HepG2 (cell line): ENCODE data around the gene B4GALT1. TPM values are rescaled to one million over a fixed set of nuclear protein-coding genes. Genes with fewer than 3 reads are reported as not detected.

Experiments
- ATAC-seq: fragments of 200-7000 bp; cut with Tn5 transposase; 3 replicates; pipeline ENCODE4 v1.9.1; 2020; ENCODE audit warnings: mild to moderate bottlenecking, moderate library complexity
- BruUV-seq: library from RNA; stranded (reverse); fragments of 400-500 nt; replicated peaks from 2 replicates; lab custom pipeline; 2021; lab: Mats Ljungman, UMichigan
- CTCF ChIA-PET: fragments of 300-600 bp; formaldehyde crosslinking; extraction: SDS; loops from one replicate; lab custom pipeline; 2021; ENCODE audit warnings: low total read pairs, inconsistent platforms, low intra/inter-chr PET ratio; lab: Yijun Ruan, JAX
- POLR2A ChIA-PET: fragments of 350-600 bp; sonication (Branson Sonifier 250); formaldehyde crosslinking; loops from one replicate; lab custom pipeline; 2020; ENCODE audit warnings: antibody characterized with exemption, inconsistent platforms; lab: Yijun Ruan, JAX
- DNase-seq: peaks from one replicate; pipeline ENCODE4 v3.0.0-alpha.2; 2015; ENCODE audit warnings: low spot score
- FAIRE-seq: peaks from 3 replicates; lab custom pipeline; 2011; peaks lifted over from hg19 to GRCh38; lab: Jason Lieb, UNC
- H2AFZ ChIP-seq: one replicate; pipeline ENCODE4 v1.6.1; 2011; ENCODE audit warnings: low read length, inconsistent platforms
- H3K27ac ChIP-seq: fragments of 300-600 bp; 3 replicates; pipeline ENCODE4 v1.8.0; 2011; ENCODE audit warnings: mixed run types, mild to moderate bottlenecking, mixed read lengths, low read length, inconsistent platforms; ENCODE audit not compliant: insufficient read depth; ENCODE audit errors: extremely low read length
- H3K27me3 ChIP-seq, 2 experiments: fragments of 200-600 bp in 1 of 2; 2 replicates in 1 of 2; 3 replicates in 1 of 2; pipeline versions ENCODE4 v1.6.0 to v1.8.0; 2011; ENCODE audit warnings: low read length in 2 of 2, mild to moderate bottlenecking in 2 of 2, moderate library complexity in 2 of 2, inconsistent platforms in 1 of 2; ENCODE audit not compliant: insufficient read depth in 2 of 2, control insufficient read depth in 1 of 2
- H3K36me3 ChIP-seq, 2 experiments: fragments of 200-600 bp in 1 of 2; replicated peaks in 1 of 2; 2 replicates in 1 of 2; 3 replicates in 1 of 2; pipeline versions ENCODE4 v1.5.1 to v1.8.0; 2011; ENCODE audit warnings: low read length in 2 of 2, inconsistent platforms in 1 of 2; ENCODE audit not compliant: insufficient read depth in 2 of 2, control insufficient read depth in 1 of 2
- H3K4me1 ChIP-seq: 2 replicates; pipeline ENCODE4 v1.5.1; 2012; ENCODE audit warnings: low read length, inconsistent platforms; ENCODE audit not compliant: insufficient read depth
- H3K4me2 ChIP-seq: 2 replicates; pipeline ENCODE4 v1.6.0; 2011; ENCODE audit warnings: low read depth, low read length, inconsistent platforms
- H3K4me3 ChIP-seq, 3 experiments: fragments of 200-600 bp in 1 of 3; sonication (generic), shearing (Covaris generic) in 1 of 3; replicated peaks in 1 of 3; 2 replicates each; pipeline ENCODE4 v1.5.1; 2011 to 2016; ENCODE audit warnings: low read length in 3 of 3, inconsistent platforms in 2 of 3, low read depth in 2 of 3, mild to moderate bottlenecking in 2 of 3, control low read depth in 1 of 3, mixed read lengths in 1 of 3; ENCODE audit not compliant: insufficient read depth in 1 of 3
- H3K79me2 ChIP-seq: one replicate; pipeline ENCODE4 v1.6.1; 2011; ENCODE audit warnings: low read length, inconsistent platforms; ENCODE audit not compliant: insufficient read depth
- H3K9ac ChIP-seq: 2 replicates; pipeline ENCODE4 v1.6.0; 2011; ENCODE audit warnings: mild to moderate bottlenecking, low read depth, low read length, inconsistent platforms; ENCODE audit not compliant: insufficient read depth
- H3K9me3 ChIP-seq: 2 replicates; pipeline ENCODE4 v1.5.1; 2012; ENCODE audit warnings: mild to moderate bottlenecking, low read length
- H4K20me1 ChIP-seq: 2 replicates; pipeline ENCODE4 v1.6.0; 2011; ENCODE audit warnings: inconsistent platforms, mild to moderate bottlenecking, low read length, moderate library complexity; ENCODE audit not compliant: insufficient read depth
- FOXP4 ChIP-seq: sonication (generic); formaldehyde crosslinking; IDR thresholded peaks from 2 replicates; pipeline ENCODE4 v1.4.0; 2020; ENCODE audit warnings: missing genetic modification reagents
- KDM6A ChIP-seq: IDR thresholded peaks from 2 replicates; pipeline ENCODE4 v1.6.1; 2016; ENCODE audit warnings: low read depth
- KMT2B ChIP-seq: IDR thresholded peaks from 2 replicates; pipeline ENCODE4 v1.6.1; 2016; ENCODE audit warnings: missing genetic modification reagents, missing compliant biosample characterization
- MED1 ChIP-seq: sonication (generic); formaldehyde crosslinking; IDR thresholded peaks from 2 replicates; pipeline ENCODE4 v1.4.0; 2020; ENCODE audit warnings: missing genetic modification reagents
- MYNN ChIP-seq: sonication (generic); formaldehyde crosslinking; IDR thresholded peaks from 2 replicates; pipeline ENCODE4 v1.4.0; 2020; ENCODE audit warnings: mild to moderate bottlenecking, low read depth, missing genetic modification reagents
- SNAI1 ChIP-seq: sonication (generic); formaldehyde crosslinking; IDR thresholded peaks from 2 replicates; pipeline ENCODE4 v1.5.0; 2020; ENCODE audit warnings: mild to moderate bottlenecking, missing genetic modification reagents, borderline replicate concordance
- ZBTB1 ChIP-seq: sonication (generic); formaldehyde crosslinking; IDR thresholded peaks from 2 replicates; pipeline ENCODE4 v1.4.0; 2020; ENCODE audit warnings: missing genetic modification reagents, borderline replicate concordance
- ZFP62 ChIP-seq: sonication (generic); formaldehyde crosslinking; IDR thresholded peaks from 2 replicates; pipeline ENCODE4 v1.4.0; 2020; ENCODE audit warnings: missing genetic modification reagents
- ZNF264 ChIP-seq: sonication (generic); formaldehyde crosslinking; IDR thresholded peaks from 2 replicates; pipeline ENCODE4 v1.4.0; 2020; ENCODE audit warnings: missing genetic modification reagents
- ZNF343 ChIP-seq: sonication (generic); formaldehyde crosslinking; IDR thresholded peaks from 2 replicates; pipeline ENCODE4 v1.4.0; 2020; ENCODE audit warnings: mild to moderate bottlenecking, missing genetic modification reagents
- ZNF563 ChIP-seq: sonication (generic); formaldehyde crosslinking; IDR thresholded peaks from 2 replicates; pipeline ENCODE4 v1.8.0; 2022; ENCODE audit warnings: mild to moderate bottlenecking, moderate library complexity, missing genetic modification reagents
- ZNF569 ChIP-seq: sonication (generic); formaldehyde crosslinking; IDR thresholded peaks from 2 replicates; pipeline ENCODE4 v1.5.0; 2020; ENCODE audit warnings: mild to moderate bottlenecking, missing genetic modification reagents, moderate library complexity, borderline replicate concordance
- ZNF788 ChIP-seq: sonication (generic); formaldehyde crosslinking; IDR thresholded peaks from 2 replicates; pipeline ENCODE4 v1.5.0; 2020; ENCODE audit warnings: mild to moderate bottlenecking, missing genetic modification reagents, borderline replicate concordance
- ZSCAN25 ChIP-seq: sonication (generic); formaldehyde crosslinking; IDR thresholded peaks from 2 replicates; pipeline ENCODE4 v1.8.0; 2022; ENCODE audit warnings: mild to moderate bottlenecking, missing genetic modification reagents
- WGBS: methylation state at CpG from one replicate; pipeline ENCODE4 v1.1.6; 2017; ENCODE audit warnings: low lambda C conversion rate; 5-methylcytosine and 5-hydroxymethylcytosine counted together
- in situ Hi-C: cut with HindIII; loops from 2 replicates; pipeline ENCODE4 v1.10.0; 2017; ENCODE audit warnings: low pct_unique_long_range_greater_than_20kb; ENCODE audit not compliant: extremely low pct_ligation_motif_present
- intact Hi-C: fragments of 100-400 bp; cut with micrococcal nuclease; formaldehyde crosslinking; loops from one replicate; pipeline ENCODE4 v1.10.0; 2022; ENCODE audit not compliant: unreplicated experiment
- polyA plus RNA-seq, 8 experiments: library from polyadenylated mRNA; depleted of rRNA in 3 of 8; stranded (reverse) in 7 of 8; unstranded in 1 of 8; fragments of >200 nt; fragmentation: Illumina TruSeq in 4 of 8; extraction: Trizol in 4 of 8; gene quantifications; 2 replicates each; pipeline versions ENCODE4 v1.2.1 to v1.2.3, GENCODE V29; 2011 to 2016; ENCODE audit warnings: low read depth in 4 of 8, missing spikeins in 1 of 8, mixed read lengths in 1 of 8; ENCODE audit not compliant: insufficient read depth in 1 of 8
- total RNA-seq, 5 experiments: library from RNA; depleted of rRNA; stranded (reverse); fragments of >200 nt; fragmentation: Illumina TruSeq; extraction: Trizol; gene quantifications; 2 replicates each; pipeline ENCODE4 v1.2.3, GENCODE V29; 2016; ENCODE audit warnings: low read depth in 1 of 5
- TF ChIP-seq, protein P1 (sequence below): sonication (generic); formaldehyde crosslinking; IDR thresholded peaks from 2 replicates; pipeline ENCODE4 v1.5.0; 2020; ENCODE audit warnings: missing genetic modification reagents

Gene B4GALT1
- total and polyA plus RNA-seq, 2 of the 13 experiments (the other 11 are each of a cell fraction or from before 2014, with no cell fraction given), result 15.7 to 33.5 TPM

DNA sequence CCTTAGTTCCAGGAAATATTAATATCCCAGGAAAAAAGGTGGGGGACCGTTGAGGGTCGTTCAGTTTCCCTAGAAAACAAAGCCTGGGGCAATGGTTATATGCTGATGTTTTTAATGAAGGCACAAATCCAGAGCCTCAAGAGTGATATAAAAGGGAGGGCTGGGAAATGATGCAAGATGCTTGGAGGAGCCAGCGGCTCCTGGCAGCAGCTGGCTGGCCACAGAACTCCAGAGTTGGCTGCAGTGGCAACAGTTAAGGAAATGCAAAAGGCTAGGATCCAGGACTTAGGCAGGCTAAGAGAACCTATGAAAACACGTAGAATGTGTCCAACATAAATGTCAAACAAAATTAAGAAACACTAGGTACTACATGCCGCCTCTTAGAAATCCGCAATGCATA is 31.0 kb upstream of the B4GALT1 start:
- 40% methylated on average over 6 of the region's 6 CpGs for WGBS
- in situ Hi-C loops (no loop called here), intact Hi-C loops (no loop called here)
- FAIRE-seq, result no peak
- Histone ChIP-seq H3K79me2 (no peaks in the 10 kb centered on the region), H3K4me3 (no peak overlapping the region), H3K36me3 (no peaks in the 10 kb centered on the region), H2AFZ (no peak overlapping the region), H3K4me1 (no peaks in the 10 kb centered on the region), H3K27ac (no peak overlapping the region), H3K4me2 (no peak overlapping the region), H3K27me3 (peaks cover 0 to 31% of the 10 kb centered on the region in 2 experiments; a peak in 3 of 5 replicates), H3K9ac (no peak overlapping the region), H4K20me1 (no peaks in the 10 kb centered on the region), H3K9me3 (no peaks in the 10 kb centered on the region)
- TF ChIP-seq KMT2B (no peak), ZNF563 (CRISPR knock-in tag) (no peak), ZNF788 (CRISPR knock-in tag) (no peak), KDM6A (CRISPR knock-in tag) (no peak), MED1 (CRISPR knock-in tag) (no peak), SNAI1 (CRISPR knock-in tag) (no peak), ZNF569 (CRISPR knock-in tag) (no peak), MYNN (no peak), FOXP4 (CRISPR knock-in tag) (no peak), ZFP62 (no peak), ZNF343 (CRISPR knock-in tag) (no peak), ZSCAN25 (CRISPR knock-in tag) (no peak), ZNF264 (CRISPR knock-in tag) (no peak), ZBTB1 (CRISPR knock-in tag) (no peak)
- TF ChIP-seq, protein P1, sequence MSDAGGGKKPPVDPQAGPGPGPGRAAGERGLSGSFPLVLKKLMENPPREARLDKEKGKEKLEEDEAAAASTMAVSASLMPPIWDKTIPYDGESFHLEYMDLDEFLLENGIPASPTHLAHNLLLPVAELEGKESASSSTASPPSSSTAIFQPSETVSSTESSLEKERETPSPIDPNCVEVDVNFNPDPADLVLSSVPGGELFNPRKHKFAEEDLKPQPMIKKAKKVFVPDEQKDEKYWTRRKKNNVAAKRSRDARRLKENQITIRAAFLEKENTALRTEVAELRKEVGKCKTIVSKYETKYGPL, result no peak
- ChIA-PET POLR2A (no interaction called here), CTCF (no interaction called here)
- no peak for DNase-seq
- ATAC-seq, result no peak
- no TSS peak for BruUV-seq
